22Rv1 (cell line): Measurements from ENCODE around the gene ATP6V1G3.

Experiments
- ZFX ChIP-seq: fragments of 450-650 bp; IDR thresholded peaks from 2 replicates; pipeline ENCODE4 v1.6.1; 2017; ENCODE audit warnings: antibody characterized with exemption, borderline replicate concordance
- TF ChIP-seq, protein P1 (sequence below): fragments of 450-650 bp; IDR thresholded peaks from 2 replicates; pipeline ENCODE4 v1.5.1; 2017; ENCODE audit warnings: mild to moderate bottlenecking

GRCh38 chr1:198534548-198535418, 5.7 kb downstream of the ATP6V1G3 start:
- TF ChIP-seq, protein P1, sequence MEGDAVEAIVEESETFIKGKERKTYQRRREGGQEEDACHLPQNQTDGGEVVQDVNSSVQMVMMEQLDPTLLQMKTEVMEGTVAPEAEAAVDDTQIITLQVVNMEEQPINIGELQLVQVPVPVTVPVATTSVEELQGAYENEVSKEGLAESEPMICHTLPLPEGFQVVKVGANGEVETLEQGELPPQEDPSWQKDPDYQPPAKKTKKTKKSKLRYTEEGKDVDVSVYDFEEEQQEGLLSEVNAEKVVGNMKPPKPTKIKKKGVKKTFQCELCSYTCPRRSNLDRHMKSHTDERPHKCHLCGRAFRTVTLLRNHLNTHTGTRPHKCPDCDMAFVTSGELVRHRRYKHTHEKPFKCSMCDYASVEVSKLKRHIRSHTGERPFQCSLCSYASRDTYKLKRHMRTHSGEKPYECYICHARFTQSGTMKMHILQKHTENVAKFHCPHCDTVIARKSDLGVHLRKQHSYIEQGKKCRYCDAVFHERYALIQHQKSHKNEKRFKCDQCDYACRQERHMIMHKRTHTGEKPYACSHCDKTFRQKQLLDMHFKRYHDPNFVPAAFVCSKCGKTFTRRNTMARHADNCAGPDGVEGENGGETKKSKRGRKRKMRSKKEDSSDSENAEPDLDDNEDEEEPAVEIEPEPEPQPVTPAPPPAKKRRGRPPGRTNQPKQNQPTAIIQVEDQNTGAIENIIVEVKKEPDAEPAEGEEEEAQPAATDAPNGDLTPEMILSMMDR: no peak
- no peak for TF ChIP-seq ZFX
